ENCODE measurements around the gene SLC34A1. TPM values are rescaled to one million over a fixed set of nuclear protein-coding genes. Genes with fewer than 3 reads are reported as not detected.
A peak's percentile ranks its signal among the peaks of the same experiment; 100 is the strongest.
"Not testable (repeated sequence)": the region's sequence is repeated elsewhere in the genome, so short reads cannot be mapped to it uniquely, and the experiment has no call there.

SLC34A1 gene
- total RNA-seq, 1 donor from 2014 or later = not detected

GRCh38 chr5:177410575-177410974, 26.3 kb downstream of the SLC34A1 start:
- DNase-seq = no peak

GRCh38 chr5:177412603-177413233, 28.5 kb downstream of the SLC34A1 start:
- DNase-seq = no peak

GRCh38 chr5:177414481-177414880, 30.2 kb downstream of the SLC34A1 start:
- no peak for DNase-seq

- DNase-seq = not testable (repeated sequence)
These were observed 32.8 kb downstream of the SLC34A1 start for GRCh38 chr5:177417081-177417480.

- DNase-seq = no peak
These were observed 34.8 kb downstream of the SLC34A1 start for GRCh38 chr5:177419046-177419445.

- DNase-seq = not testable (repeated sequence)
These were observed 36.2 kb downstream of the SLC34A1 start for GRCh38 chr5:177420472-177420871.

- no peak for DNase-seq
These were observed 37.0 kb downstream of the SLC34A1 start for GRCh38 chr5:177421062-177421798.

GRCh38 chr5:177423671-177424070, 39.4 kb downstream of the SLC34A1 start:
- DNase-seq = no peak

- DNase-seq = no peak
These were observed 41.1 kb downstream of the SLC34A1 start for GRCh38 chr5:177425196-177425800.

- DNase-seq = peak; percentile 100
These were observed 41.7 kb downstream of the SLC34A1 start for GRCh38 chr5:177425801-177426565.

GRCh38 chr5:177426566-177427210, 42.5 kb downstream of the SLC34A1 start, which contains the start of gene GRK6:
Gene GRK6, plus strand, starts transcription at chr5:177426676. Its CDS starts 170 bp downstream, at chr5:177426846.
- DNase-seq = no peak

GRCh38 chr5:177427211-177427822, 43.1 kb downstream of the SLC34A1 start:
- DNase-seq = no peak

GRCh38 chr5:177427919-177428573, 43.8 kb downstream of the SLC34A1 start:
- no peak for DNase-seq

GRCh38 chr5:177428574-177429217, 44.5 kb downstream of the SLC34A1 start:
- no peak for DNase-seq

GRCh38 chr5:177429248-177430040, 45.2 kb downstream of the SLC34A1 start:
- DNase-seq = no peak

GRCh38 chr5:177430140-177430951, 46.1 kb downstream of the SLC34A1 start:
- DNase-seq = no peak

GRCh38 chr5:177430972-177431316, 46.7 kb downstream of the SLC34A1 start:
- DNase-seq = no peak

GRCh38 chr5:177431317-177432142, 47.3 kb downstream of the SLC34A1 start:
- no peak for DNase-seq

Data from skin of body (tissue), 2 donors.